A549 (cell line): ENCODE measurements around the gene UBTD1.

Source experiments
- CBX8 ChIP-seq: fragments of 200-600 bp; sonication (generic); IDR thresholded peaks from 2 replicates; pipeline ENCODE4 v1.6.1; 2016
- CEBPB ChIP-seq, 2 experiments: fragments of >200 bp in 1 of 2; sonication (Bioruptor Twin) in 1 of 2; formaldehyde crosslinking in 1 of 2; IDR thresholded peaks; 2 replicates each; pipeline ENCODE4 v1.6.1; 2012 to 2016
- CTCF ChIP-seq: fragments of >200 bp; sonication (Bioruptor Twin); formaldehyde crosslinking; IDR thresholded peaks from 3 replicates; pipeline ENCODE4 v1.5.1; 2016
- EP300 ChIP-seq, 2 experiments: fragments of >200 bp; sonication (Bioruptor Twin); formaldehyde crosslinking; IDR thresholded peaks; 2 replicates in 1 of 2; 3 replicates in 1 of 2; pipeline ENCODE4 v1.6.1; 2016 to 2017
- NPAS2 ChIP-seq: fragments of 250-450 bp; sonication (Bioruptor Pico); IDR thresholded peaks from 2 replicates; pipeline ENCODE4 v1.8.0; 2022; ENCODE audit warnings: mild to moderate bottlenecking, moderate library complexity, borderline replicate concordance
- POLR2A ChIP-seq: IDR thresholded peaks from 2 replicates; pipeline ENCODE4 v1.6.1; 2012; ENCODE audit warnings: mild to moderate bottlenecking, low read length

- no peak for TF ChIP-seq CEBPB (IDR thresholded peaks at IDR 0.05)
- TF ChIP-seq CBX8: no peak
- no peak for TF ChIP-seq NPAS2 (CRISPR knock-in tag)
- TF ChIP-seq CTCF: no peak
- no peak for TF ChIP-seq POLR2A
- no peak for TF ChIP-seq EP300 (IDR thresholded peaks at IDR 0.05)
Observed at GRCh38 chr10:97499561-97500296, 1.0 kb downstream of the UBTD1 start.
